ENCODE data around the gene DEF6. TPM values are rescaled to one million over a fixed set of nuclear protein-coding genes. Genes with fewer than 3 reads are reported as not detected.
"Not testable (repeated sequence)": the region's sequence is repeated elsewhere in the genome, so short reads cannot be mapped to it uniquely, and the experiment has no call there.

Gene DEF6
- total RNA-seq, 1 experiment from 2014 or later = 37.3 TPM

- H3K36me3 ChIP-seq (ENCODE audit: low read depth, low read length) = no peaks in the 10 kb centered on the region
- POLR2A ChIA-PET (ENCODE audit: unreplicated experiment) = no interaction called here
- no peaks in the 10 kb centered on the region for H3F3A ChIP-seq (ENCODE audit: low read length, unreplicated experiment)
- intact Hi-C loops (cut with micrococcal nuclease) = no loop called here
- no peak overlapping the region for H2AFZ ChIP-seq (ENCODE audit: low read length)
- BruUV-seq (replicated peaks) = no TSS peak
- H3K27me3 ChIP-seq (ENCODE audit: low read length) = no peaks in the 10 kb centered on the region
- DNase-seq = peak; percentile 14
- no peak for TF ChIP-seq EZH2phosphoT487 (IDR thresholded peaks at IDR 0.05; ENCODE audit: borderline replicate concordance, low read length)
- H3K9me3 ChIP-seq (ENCODE audit: low read length) = no peaks in the 10 kb centered on the region
- H3K4me1 ChIP-seq (ENCODE audit: insufficient read depth, low read length) = peaks cover 16% of the 10 kb centered on the region
- H3K9me2 ChIP-seq (replicated peaks; ENCODE audit: low read length) = no peaks in the 10 kb centered on the region
- H3K9ac ChIP-seq (ENCODE audit: low read length) = no peak overlapping the region
- no peak overlapping the region for H3K4me3 ChIP-seq (ENCODE audit: low read length)
- H3K4me2 ChIP-seq (ENCODE audit: low read length) = no peak overlapping the region
- ATAC-seq = no peak
- H3K79me2 ChIP-seq (ENCODE audit: low read length) = no peaks in the 10 kb centered on the region
- no peaks in the 10 kb centered on the region for H4K20me1 ChIP-seq (ENCODE audit: low read length)
- H3K27ac ChIP-seq (ENCODE audit: low read length) = no peak overlapping the region
- CTCF ChIA-PET = interaction anchor here (0.7 kb wide), 1 partner anchor 11 kb away, joined by 5 read pairs; no protein-coding TSS in a partner anchor
Measured at GRCh38 chr6:35305117-35305516, 7.5 kb downstream of the DEF6 start.

GRCh38 chr6:35307138-35307537 lies 9.5 kb downstream of the DEF6 start:
- H4K20me1 ChIP-seq (ENCODE audit: low read length); H3K9me2 ChIP-seq (replicated peaks; ENCODE audit: low read length); H3K9me3 ChIP-seq (ENCODE audit: low read length); H3K79me2 ChIP-seq (ENCODE audit: low read length); DNase-seq; POLR2A ChIA-PET (ENCODE audit: unreplicated experiment); H3K4me3 ChIP-seq (ENCODE audit: low read length); H3K27ac ChIP-seq (ENCODE audit: low read length); H3K36me3 ChIP-seq (ENCODE audit: low read depth, low read length); H3F3A ChIP-seq (ENCODE audit: low read length, unreplicated experiment); H3K4me2 ChIP-seq (ENCODE audit: low read length); intact Hi-C loops (cut with micrococcal nuclease); H3K27me3 ChIP-seq (ENCODE audit: low read length); H2AFZ ChIP-seq (ENCODE audit: low read length); ATAC-seq; BruUV-seq (replicated peaks); CTCF ChIA-PET; H3K9ac ChIP-seq (ENCODE audit: low read length): not testable (repeated sequence)
- H3K4me1 ChIP-seq (ENCODE audit: insufficient read depth, low read length) = peaks cover 14% of the 10 kb centered on the region

GRCh38 chr6:35308543-35308942 lies 10.9 kb downstream of the DEF6 start:
- H3K36me3 ChIP-seq (ENCODE audit: low read depth, low read length); H2AFZ ChIP-seq (ENCODE audit: low read length); intact Hi-C loops (cut with micrococcal nuclease); BruUV-seq (replicated peaks); ATAC-seq; H4K20me1 ChIP-seq (ENCODE audit: low read length); CTCF ChIA-PET; H3K4me2 ChIP-seq (ENCODE audit: low read length); H3K79me2 ChIP-seq (ENCODE audit: low read length); DNase-seq; H3K9me2 ChIP-seq (replicated peaks; ENCODE audit: low read length); H3K4me1 ChIP-seq (ENCODE audit: insufficient read depth, low read length); H3K9me3 ChIP-seq (ENCODE audit: low read length); H3F3A ChIP-seq (ENCODE audit: low read length, unreplicated experiment); H3K27me3 ChIP-seq (ENCODE audit: low read length); POLR2A ChIA-PET (ENCODE audit: unreplicated experiment); H3K4me3 ChIP-seq (ENCODE audit: low read length); H3K27ac ChIP-seq (ENCODE audit: low read length); H3K9ac ChIP-seq (ENCODE audit: low read length): not testable (repeated sequence)

GRCh38 chr6:35309611-35310264 lies 12.1 kb downstream of the DEF6 start:
- CTCF ChIA-PET = no interaction called here
- Histone ChIP-seq H3K27ac (ENCODE audit: low read length) (no peak overlapping the region), H3K36me3 (ENCODE audit: low read depth, low read length) (no peaks in the 10 kb centered on the region), H3K4me1 (ENCODE audit: insufficient read depth, low read length) (no peaks in the 10 kb centered on the region), H4K20me1 (ENCODE audit: low read length) (no peaks in the 10 kb centered on the region), H3K9me2 (replicated peaks; ENCODE audit: low read length) (no peaks in the 10 kb centered on the region), H3K79me2 (ENCODE audit: low read length) (no peaks in the 10 kb centered on the region), H3K9ac (ENCODE audit: low read length) (no peak overlapping the region), H3K4me2 (ENCODE audit: low read length) (no peak overlapping the region), H3K4me3 (ENCODE audit: low read length) (no peak overlapping the region), H3F3A (ENCODE audit: low read length, unreplicated experiment) (no peaks in the 10 kb centered on the region), H2AFZ (ENCODE audit: low read length) (no peak overlapping the region), H3K27me3 (ENCODE audit: low read length) (no peaks in the 10 kb centered on the region), H3K9me3 (ENCODE audit: low read length) (no peaks in the 10 kb centered on the region)
- DNase-seq (no peak), ATAC-seq (no peak)
- BruUV-seq (replicated peaks) = no TSS peak
- POLR2A ChIA-PET (ENCODE audit: unreplicated experiment) = no interaction called here
- no peak for TF ChIP-seq EZH2phosphoT487 (IDR thresholded peaks at IDR 0.05; ENCODE audit: borderline replicate concordance, low read length)
- TF ChIP-seq EZH2 (IDR thresholded peaks at IDR 0.05; ENCODE audit: low read length, unreplicated experiment) = no peak
- intact Hi-C loops (cut with micrococcal nuclease) = no loop called here

All from PC-3 (cell line).